GM21515 (cell line): ENCODE data around the gene AFM.

Source experiments
- ATAC-seq: cut with Tn5 transposase; IDR thresholded peaks from one replicate; pipeline ENCODE4 v1.9.1; 2021; ENCODE audit not compliant: unreplicated experiment

AFM gene

GRCh38 chr4:73481358-73481757 lies at the start of gene AFM:
TSS of gene AFM (plus strand) at chr4:73481745. CDS start at chr4:73481776, 31 bp downstream.
- ATAC-seq: no peak

- no peak for ATAC-seq
Observed at GRCh38 chr4:73431813-73432168, 49.8 kb upstream of the AFM start.

GRCh38 chr4:73432169-73433000 lies 49.2 kb upstream of the AFM start:
- no peak for ATAC-seq

GRCh38 chr4:73433140-73433539 lies 48.4 kb upstream of the AFM start:
- no peak for ATAC-seq

- peak; percentile 64 for ATAC-seq
Observed at GRCh38 chr4:73434311-73434710, 47.2 kb upstream of the AFM start.

GRCh38 chr4:73435984-73436383 lies 45.6 kb upstream of the AFM start, which contains the start of gene AFP:
TSS of gene AFP (plus strand) at chr4:73436221. CDS start at chr4:73436263, 42 bp downstream.
- no peak for ATAC-seq

GRCh38 chr4:73436674-73437557 lies 44.6 kb upstream of the AFM start:
- ATAC-seq: no peak

- ATAC-seq: no peak
Observed at GRCh38 chr4:73437558-73437956, 44.0 kb upstream of the AFM start.

- ATAC-seq: no peak
Observed at GRCh38 chr4:73438048-73438447, 43.5 kb upstream of the AFM start.

GRCh38 chr4:73438582-73439215 lies 42.8 kb upstream of the AFM start:
- no peak for ATAC-seq

GRCh38 chr4:73439445-73439844 lies 42.1 kb upstream of the AFM start:
- ATAC-seq: no peak

GRCh38 chr4:73439991-73440390 lies 41.6 kb upstream of the AFM start:
- ATAC-seq: no peak

- ATAC-seq: no peak
Observed at GRCh38 chr4:73440653-73441052, 40.9 kb upstream of the AFM start.

GRCh38 chr4:73442275-73442674 lies 39.3 kb upstream of the AFM start:
- ATAC-seq: no peak

GRCh38 chr4:73443224-73443623 lies 38.3 kb upstream of the AFM start:
- ATAC-seq: no peak

GRCh38 chr4:73445383-73446335 lies 35.9 kb upstream of the AFM start:
- no peak for ATAC-seq

- ATAC-seq: peak; percentile 99
Observed at GRCh38 chr4:73446336-73446938, 35.1 kb upstream of the AFM start.

- no peak for ATAC-seq
Observed at GRCh38 chr4:73447671-73448070, 33.9 kb upstream of the AFM start.

- no peak for ATAC-seq
Observed at GRCh38 chr4:73448448-73449203, 32.9 kb upstream of the AFM start.
